Measurements from ENCODE around the gene LTO1.

Gene LTO1

GRCh38 chr11:69650081-69650831 lies 24.9 kb downstream of the LTO1 start:
- H4K8ac ChIP-seq (ENCODE audit: low read depth, low read length) = no peak overlapping the region
- WGBS, 2 donors (ENCODE audit: extremely low coverage in 2 of 2, insufficient read length in 2 of 2, insufficient replicate concordance in 1 of 2) = no CpG with 5 or more reads among the region's 24 CpGs
- no peak overlapping the region for H2AK5ac ChIP-seq (ENCODE audit: low read depth, low read length)
- no peak overlapping the region for H4K91ac ChIP-seq (ENCODE audit: low read depth, low read length, poor library complexity)
- H3K27me3 ChIP-seq (ENCODE audit: control insufficient read depth in 3 of 3, insufficient read depth in 3 of 3, low read depth in 1 of 3, low read length in 3 of 3) = no peaks in the 10 kb centered on the region
- H3K18ac ChIP-seq (ENCODE audit: low read length) = peak overlapping the region; percentile 13
- H3K79me1 ChIP-seq (ENCODE audit: low read depth, low read length) = peaks cover 14% of the 10 kb centered on the region
- no peak for DNase-seq (ENCODE audit: low spot score)
- no peak overlapping the region for H2BK120ac ChIP-seq (ENCODE audit: low read depth, low read length)
- peak overlapping the region; percentile 9 for H3K23ac ChIP-seq (ENCODE audit: low read depth, low read length, poor library complexity)
- no peak overlapping the region for H3K9ac ChIP-seq (ENCODE audit: low read depth, low read length, poor library complexity)
- peak overlapping the region; percentile 30 for H2BK12ac ChIP-seq (ENCODE audit: low read length)
- H2AFZ ChIP-seq (ENCODE audit: low read length) = no peak overlapping the region
- peaks cover 33 to 42% of the 10 kb centered on the region in 2 donors for H3K36me3 ChIP-seq (replicated peaks in 1 of 2; ENCODE audit: control insufficient read depth in 2 of 2, insufficient read depth in 2 of 2, low read length in 2 of 2)
- H2BK5ac ChIP-seq (ENCODE audit: low read length) = no peak overlapping the region
- no peak overlapping the region for H3K14ac ChIP-seq (ENCODE audit: low read length)
- H3K4me1 ChIP-seq (ENCODE audit: control insufficient read depth in 2 of 2, insufficient read depth in 1 of 2, low read depth in 1 of 2, low read length in 2 of 2) = peaks cover 6 to 18% of the 10 kb centered on the region in 2 donors
- no peak overlapping the region for H3K4ac ChIP-seq (ENCODE audit: low read length)
- H3K9me3 ChIP-seq (replicated peaks in 1 of 2; ENCODE audit: control insufficient read depth in 2 of 2, insufficient read depth in 1 of 2, low read depth in 1 of 2, low read length in 2 of 2) = no peaks in the 10 kb centered on the region
- no peak overlapping the region for H3K4me2 ChIP-seq (ENCODE audit: insufficient read depth, low read length, poor library complexity, severe bottlenecking)
- H3K4me3 ChIP-seq (ENCODE audit: low read length in 2 of 2) = no peak overlapping the region
- H2BK15ac ChIP-seq (ENCODE audit: low read length) = no peak overlapping the region
- no peak overlapping the region for H3K27ac ChIP-seq (replicated peaks; ENCODE audit: low read length)

- H3K27me3 ChIP-seq (ENCODE audit: control insufficient read depth in 3 of 3, insufficient read depth in 3 of 3, low read depth in 1 of 3, low read length in 3 of 3) = no peaks in the 10 kb centered on the region
- DNase-seq (ENCODE audit: low spot score) = no peak
- H3K4me1 ChIP-seq (ENCODE audit: control insufficient read depth in 2 of 2, insufficient read depth in 1 of 2, low read depth in 1 of 2, low read length in 2 of 2) = peaks cover 6 to 20% of the 10 kb centered on the region in 2 donors
Measured at GRCh38 chr11:69649576-69649900, 25.6 kb downstream of the LTO1 start.

GRCh38 chr11:69648679-69649575 lies 26.2 kb downstream of the LTO1 start:
- no peak overlapping the region for H3K4me2 ChIP-seq (ENCODE audit: insufficient read depth, low read length, poor library complexity, severe bottlenecking)
- no peak overlapping the region for H3K27ac ChIP-seq (replicated peaks; ENCODE audit: low read length)
- peaks cover 6 to 22% of the 10 kb centered on the region in 2 donors for H3K4me1 ChIP-seq (ENCODE audit: control insufficient read depth in 2 of 2, insufficient read depth in 1 of 2, low read depth in 1 of 2, low read length in 2 of 2)
- no peak overlapping the region for H3K9ac ChIP-seq (ENCODE audit: low read depth, low read length, poor library complexity)
- H3K4ac ChIP-seq (ENCODE audit: low read length) = no peak overlapping the region
- DNase-seq (ENCODE audit: low spot score) = no peak
- no peak overlapping the region for H4K8ac ChIP-seq (ENCODE audit: low read depth, low read length)
- H3K18ac ChIP-seq (ENCODE audit: low read length) = no peak overlapping the region
- H3K14ac ChIP-seq (ENCODE audit: low read length) = no peak overlapping the region
- H2BK15ac ChIP-seq (ENCODE audit: low read length) = no peak overlapping the region
- no peak overlapping the region for H2BK12ac ChIP-seq (ENCODE audit: low read length)
- H2BK5ac ChIP-seq (ENCODE audit: low read length) = no peak overlapping the region
- H3K36me3 ChIP-seq (replicated peaks in 1 of 2; ENCODE audit: control insufficient read depth in 2 of 2, insufficient read depth in 2 of 2, low read length in 2 of 2) = peaks cover 45 to 47% of the 10 kb centered on the region in 2 donors
- H2AFZ ChIP-seq (ENCODE audit: low read length) = no peak overlapping the region
- no CpG with 5 or more reads among the region's 37 CpGs for WGBS, 2 donors (ENCODE audit: extremely low coverage in 2 of 2, insufficient read length in 2 of 2, insufficient replicate concordance in 1 of 2)
- no peak overlapping the region for H3K4me3 ChIP-seq (ENCODE audit: low read length in 2 of 2)
- no peak overlapping the region for H2BK120ac ChIP-seq (ENCODE audit: low read depth, low read length)
- no peak overlapping the region for H4K91ac ChIP-seq (ENCODE audit: low read depth, low read length, poor library complexity)
- H3K23ac ChIP-seq (ENCODE audit: low read depth, low read length, poor library complexity) = no peak overlapping the region
- H3K27me3 ChIP-seq (ENCODE audit: control insufficient read depth in 3 of 3, insufficient read depth in 3 of 3, low read depth in 1 of 3, low read length in 3 of 3) = no peaks in the 10 kb centered on the region
- H2AK5ac ChIP-seq (ENCODE audit: low read depth, low read length) = no peak overlapping the region
- no peaks in the 10 kb centered on the region for H3K9me3 ChIP-seq (replicated peaks in 1 of 2; ENCODE audit: control insufficient read depth in 2 of 2, insufficient read depth in 1 of 2, low read depth in 1 of 2, low read length in 2 of 2)
- H3K79me1 ChIP-seq (ENCODE audit: low read depth, low read length) = peaks cover 25% of the 10 kb centered on the region

More at GRCh38 chr11:69649576-69649900, 25.6 kb downstream of the LTO1 start:
- Histone ChIP-seq H3K79me1 (ENCODE audit: low read depth, low read length) (peaks cover 19% of the 10 kb centered on the region), H2BK5ac (ENCODE audit: low read length) (no peak overlapping the region), H3K23ac (ENCODE audit: low read depth, low read length, poor library complexity) (no peak overlapping the region), H4K91ac (ENCODE audit: low read depth, low read length, poor library complexity) (no peak overlapping the region), H2BK12ac (ENCODE audit: low read length) (no peak overlapping the region), H3K14ac (ENCODE audit: low read length) (no peak overlapping the region), H3K4me3 (ENCODE audit: low read length in 2 of 2) (no peak overlapping the region), H3K4me2 (ENCODE audit: insufficient read depth, low read length, poor library complexity, severe bottlenecking) (no peak overlapping the region), H2AFZ (ENCODE audit: low read length) (no peak overlapping the region), H2BK120ac (ENCODE audit: low read depth, low read length) (no peak overlapping the region), H3K36me3 (replicated peaks in 1 of 2; ENCODE audit: control insufficient read depth in 2 of 2, insufficient read depth in 2 of 2, low read length in 2 of 2) (peaks cover 40 to 44% of the 10 kb centered on the region in 2 donors), H4K8ac (ENCODE audit: low read depth, low read length) (no peak overlapping the region), H3K9ac (ENCODE audit: low read depth, low read length, poor library complexity) (no peak overlapping the region), H2BK15ac (ENCODE audit: low read length) (no peak overlapping the region), H2AK5ac (ENCODE audit: low read depth, low read length) (no peak overlapping the region), H3K27ac (replicated peaks; ENCODE audit: low read length) (no peak overlapping the region), H3K18ac (ENCODE audit: low read length) (no peak overlapping the region), H3K4ac (ENCODE audit: low read length) (no peak overlapping the region), H3K9me3 (replicated peaks in 1 of 2; ENCODE audit: control insufficient read depth in 2 of 2, insufficient read depth in 1 of 2, low read depth in 1 of 2, low read length in 2 of 2) (no peaks in the 10 kb centered on the region)
- WGBS, 2 donors (ENCODE audit: extremely low coverage in 2 of 2, insufficient read length in 2 of 2, insufficient replicate concordance in 1 of 2) = no CpG with 5 or more reads among the region's 10 CpGs

Data from neuronal stem cell (in vitro differentiated cells).